ENCODE data around the gene RRP8.

DNA sequence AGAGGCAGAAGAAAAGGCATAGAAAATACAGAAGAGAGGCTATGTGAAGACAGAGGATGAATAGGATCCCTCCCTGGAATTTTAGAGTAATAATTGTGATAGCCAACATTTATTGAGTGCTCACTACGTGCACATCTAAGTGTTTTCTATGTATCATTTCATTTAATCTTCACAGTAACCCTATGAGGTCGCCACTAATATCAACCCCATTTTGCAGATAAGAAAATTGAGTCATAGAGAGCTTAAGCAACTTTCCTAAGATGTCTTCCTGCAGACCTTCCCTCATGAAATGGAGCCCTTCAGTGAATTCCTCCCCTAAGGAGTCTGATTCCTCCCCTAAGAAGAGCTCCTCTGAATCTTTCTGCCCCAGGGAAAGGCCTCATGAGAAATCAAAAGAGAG is 38.1 kb downstream of the RRP8 start:
- TF ChIP-seq EZH2 (IDR thresholded peaks at IDR 0.05) (no peak), FOXP2 (optimal IDR thresholded peaks at IDR 0.05; ENCODE audit: control extremely low read depth, extremely low read length, insufficient read depth) (no peak), POLR2AphosphoS5 (IDR thresholded peaks at IDR 0.05; ENCODE audit: borderline replicate concordance, low read depth, low read length) (no peak)
